GM19240 (cell line): ENCODE results near the gene HPN.
A peak's percentile ranks its signal among the peaks of the same experiment; 100 is the strongest.
"Not testable (repeated sequence)": the region's sequence is repeated elsewhere in the genome, so short reads cannot be mapped to it uniquely, and the experiment has no call there.

Experiments
- DNase-seq: peaks from one replicate; pipeline ENCODE4 v3.0.0; 2011; ENCODE audit warnings: low spot score; ENCODE audit not compliant: insufficient read length

The HPN gene

GRCh38 chr19:35008891-35009341, 32.6 kb upstream of the HPN start:
- no peak for DNase-seq

GRCh38 chr19:35009424-35010415, 31.8 kb upstream of the HPN start:
- DNase-seq: no peak

GRCh38 chr19:35011091-35011689, 30.3 kb upstream of the HPN start:
- no peak for DNase-seq

GRCh38 chr19:35011737-35012682, 29.5 kb upstream of the HPN start:
- DNase-seq: no peak

- DNase-seq: peak; percentile 89
Observed at GRCh38 chr19:35013041-35013819, 28.3 kb upstream of the HPN start.

GRCh38 chr19:35013820-35014754, 27.4 kb upstream of the HPN start:
- no peak for DNase-seq

GRCh38 chr19:35014774-35015173, 26.7 kb upstream of the HPN start:
- not testable (repeated sequence) for DNase-seq

GRCh38 chr19:35015270-35015953, 26.1 kb upstream of the HPN start:
- no peak for DNase-seq

GRCh38 chr19:35015954-35016351, 25.6 kb upstream of the HPN start:
- DNase-seq: no peak

GRCh38 chr19:35017507-35017906, 24.0 kb upstream of the HPN start:
- DNase-seq: no peak

GRCh38 chr19:35018379-35018778, 23.1 kb upstream of the HPN start:
- no peak for DNase-seq

- no peak for DNase-seq
Observed at GRCh38 chr19:35019144-35019543, 22.4 kb upstream of the HPN start.

- no peak for DNase-seq
Observed at GRCh38 chr19:35021016-35021415, 20.5 kb upstream of the HPN start.

GRCh38 chr19:35021596-35021995, 19.9 kb upstream of the HPN start:
- no peak for DNase-seq

GRCh38 chr19:35022460-35022859, 19.1 kb upstream of the HPN start:
- DNase-seq: no peak

GRCh38 chr19:35023428-35023827, 18.1 kb upstream of the HPN start:
- DNase-seq: no peak

- DNase-seq: no peak
Observed at GRCh38 chr19:35024095-35024494, 17.4 kb upstream of the HPN start.

- no peak for DNase-seq
Observed at GRCh38 chr19:35025969-35026368, 15.6 kb upstream of the HPN start.

- DNase-seq: no peak
Observed at GRCh38 chr19:35026418-35026817, 15.1 kb upstream of the HPN start.
